Fibroblast of lung (primary cell): Measurements from ENCODE around the gene PGAM5. TPM values are rescaled to one million over a fixed set of nuclear protein-coding genes. Genes with fewer than 3 reads are reported as not detected.

Source experiments
- DNase-seq, 2 donors: peaks; one replicate each; pipeline versions ENCODE4 v3.0.0 to v3.0.0-alpha.2; 2010; ENCODE audit warnings: low read depth in 2 of 2
- H2AFZ ChIP-seq: 2 replicates; pipeline ENCODE4 v1.5.1; 2012; ENCODE audit warnings: low read length, control low read depth, inconsistent platforms
- H3K27ac ChIP-seq: 2 replicates; pipeline ENCODE4 v1.5.1; 2011; ENCODE audit warnings: low read length, control low read depth; ENCODE audit not compliant: insufficient read depth
- H3K27me3 ChIP-seq: 2 replicates; pipeline ENCODE4 v1.5.1; 2011; ENCODE audit warnings: mild to moderate bottlenecking, low read length; ENCODE audit not compliant: control insufficient read depth, insufficient read depth
- H3K36me3 ChIP-seq: 2 replicates; pipeline ENCODE4 v1.5.1; 2011; ENCODE audit warnings: low read length; ENCODE audit not compliant: control insufficient read depth, insufficient read depth
- H3K4me1 ChIP-seq: 2 replicates; pipeline ENCODE4 v1.5.1; 2011; ENCODE audit warnings: low read length; ENCODE audit not compliant: control insufficient read depth, insufficient read depth; ENCODE audit errors: extremely low read depth
- H3K4me2 ChIP-seq: 2 replicates; pipeline ENCODE4 v1.5.1; 2011; ENCODE audit warnings: low read length, control low read depth; ENCODE audit not compliant: insufficient read depth; ENCODE audit errors: extremely low read depth
- H3K4me3 ChIP-seq, 4 experiments: fragments of 200-600 bp in 1 of 4; sonication (generic) in 1 of 4; replicated peaks in 1 of 4; 2 replicates each; pipeline ENCODE4 v1.5.1; 2011 to 2016; ENCODE audit warnings: low read length in 4 of 4, low read depth in 3 of 4, mild to moderate bottlenecking in 3 of 4, control low read depth in 2 of 4, inconsistent platforms in 1 of 4, mixed read lengths in 1 of 4; ENCODE audit not compliant: insufficient read depth in 1 of 4; ENCODE audit errors: control extremely low read depth in 1 of 4
- H3K79me2 ChIP-seq: 2 replicates; pipeline ENCODE4 v1.5.1; 2012; ENCODE audit warnings: mild to moderate bottlenecking, low read length, inconsistent platforms; ENCODE audit not compliant: control insufficient read depth, insufficient read depth
- H3K9ac ChIP-seq: 2 replicates; pipeline ENCODE4 v1.5.1; 2011; ENCODE audit warnings: mild to moderate bottlenecking, low read length, control low read depth; ENCODE audit not compliant: insufficient read depth
- H3K9me3 ChIP-seq: 2 replicates; pipeline ENCODE4 v1.5.1; 2012; ENCODE audit warnings: low read depth, low read length; ENCODE audit not compliant: control insufficient read depth, insufficient read depth
- H4K20me1 ChIP-seq: 2 replicates; pipeline ENCODE4 v1.5.1; 2011; ENCODE audit warnings: low read length; ENCODE audit not compliant: control insufficient read depth, insufficient read depth; ENCODE audit errors: extremely low read depth
- CTCF ChIP-seq, 2 donors: IDR thresholded peaks in 1 of 2; conservative IDR thresholded peaks in 1 of 2; 1 replicate in 1 of 2; 2 replicates in 1 of 2; pipeline ENCODE4 v1.5.1; 2011 to 2012; ENCODE audit warnings: low read length in 2 of 2, control low read depth in 1 of 2, inconsistent platforms in 1 of 2, low read depth in 1 of 2, mild to moderate bottlenecking in 1 of 2
- EZH2 ChIP-seq: IDR thresholded peaks from 2 replicates; pipeline ENCODE4 v1.5.1; 2012; ENCODE audit warnings: low read length, control low read depth, mild to moderate bottlenecking; ENCODE audit errors: missing control alignments
- polyA plus RNA-seq, 2 donors: library from polyadenylated mRNA; depleted of rRNA in 1 of 2; stranded (reverse) in 1 of 2; unstranded in 1 of 2; fragments of >200 nt; gene quantifications; 2 replicates each; pipeline ENCODE4 v1.2.1, GENCODE V29; 2011 to 2012; ENCODE audit warnings: missing spikeins in 1 of 2
- total RNA-seq: library from RNA; depleted of rRNA; stranded (reverse); fragments of >200 nt; gene quantifications from 2 replicates; pipeline ENCODE4 v1.2.1, GENCODE V29; 2014

PGAM5 gene
- total and polyA plus RNA-seq, 2 donors (not counting 1 experiment from before 2014, with no cell fraction given) = 9.8 to 27.1 TPM

DNA sequence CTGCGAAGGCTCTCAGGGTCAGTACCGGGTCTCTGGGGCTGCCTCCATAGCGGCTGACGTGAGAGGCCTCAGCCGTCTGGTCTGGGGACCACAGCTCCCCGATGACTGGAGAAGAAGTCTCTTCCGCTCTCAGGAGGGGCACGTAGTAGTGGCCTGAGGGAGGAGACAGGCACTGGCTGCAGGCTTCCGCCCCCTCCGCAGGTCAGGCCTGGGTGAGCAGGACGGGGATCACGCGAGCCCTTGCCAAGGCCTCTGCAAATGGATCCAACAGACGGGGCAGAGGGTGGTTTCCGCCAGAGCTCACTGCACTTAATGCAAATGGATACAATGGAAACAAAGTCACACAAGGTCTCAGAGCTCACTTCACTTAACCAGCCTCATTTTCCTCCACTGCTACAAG lies 26.3 kb downstream of the PGAM5 start:
- TF ChIP-seq CTCF (conservative IDR thresholded peaks at IDR 0.05 in 1 of 2, IDR thresholded peaks at IDR 0.05 in 1 of 2; ENCODE audit: low read depth in 1 of 2, low read length in 2 of 2) (no peak), EZH2 (no peak)
- Histone ChIP-seq H2AFZ (no peak overlapping the region), H3K27ac (no peak overlapping the region), H3K9me3 (no peaks in the 10 kb centered on the region), H3K4me3 (no peak overlapping the region), H3K4me1 (no peaks in the 10 kb centered on the region), H3K9ac (no peak overlapping the region), H4K20me1 (no peaks in the 10 kb centered on the region), H3K4me2 (no peak overlapping the region), H3K36me3 (peaks cover 50% of the 10 kb centered on the region), H3K79me2 (peaks cover 6% of the 10 kb centered on the region), H3K27me3 (no peaks in the 10 kb centered on the region)
- DNase-seq = no peak

GRCh38 chr12:132739600-132740312 lies 29.1 kb downstream of the PGAM5 start:
- no peak for TF ChIP-seq CTCF (conservative IDR thresholded peaks at IDR 0.05 in 1 of 2, IDR thresholded peaks at IDR 0.05 in 1 of 2; ENCODE audit: low read depth in 1 of 2, low read length in 2 of 2)
- no peak for TF ChIP-seq EZH2
- H3K4me1 ChIP-seq = no peaks in the 10 kb centered on the region
- no peak overlapping the region for H3K4me3 ChIP-seq
- no peak overlapping the region for H3K27ac ChIP-seq
- peaks cover 28% of the 10 kb centered on the region for H3K79me2 ChIP-seq
- no peaks in the 10 kb centered on the region for H4K20me1 ChIP-seq
- H3K9ac ChIP-seq = no peak overlapping the region
- no peaks in the 10 kb centered on the region for H3K27me3 ChIP-seq
- no peak overlapping the region for H3K4me2 ChIP-seq
- no peak overlapping the region for H2AFZ ChIP-seq
- DNase-seq = no peak
- peaks cover 44% of the 10 kb centered on the region for H3K36me3 ChIP-seq
- no peaks in the 10 kb centered on the region for H3K9me3 ChIP-seq

- Histone ChIP-seq H3K36me3 (peaks cover 45% of the 10 kb centered on the region), H3K4me3 (no peak overlapping the region), H4K20me1 (no peaks in the 10 kb centered on the region), H3K9me3 (no peaks in the 10 kb centered on the region), H3K4me2 (no peak overlapping the region), H3K9ac (no peak overlapping the region), H3K27ac (no peak overlapping the region), H2AFZ (no peak overlapping the region), H3K4me1 (no peaks in the 10 kb centered on the region), H3K27me3 (no peaks in the 10 kb centered on the region), H3K79me2 (peaks cover 33% of the 10 kb centered on the region)
- no peak for TF ChIP-seq CTCF (conservative IDR thresholded peaks at IDR 0.05 in 1 of 2, IDR thresholded peaks at IDR 0.05 in 1 of 2; ENCODE audit: low read depth in 1 of 2, low read length in 2 of 2)
- no peak for TF ChIP-seq EZH2
- no peak for DNase-seq
Observed at GRCh38 chr12:132740313-132740646, 29.6 kb downstream of the PGAM5 start.
